GM12864 (cell line): ENCODE measurements around the gene RPA1.
A peak's percentile ranks its signal among the peaks of the same experiment; 100 is the strongest.

Experiments
- DNase-seq: peaks from one replicate; pipeline ENCODE4 v3.0.0-alpha.2; 2011; ENCODE audit warnings: low read depth
- H3K4me3 ChIP-seq: 2 replicates; pipeline ENCODE4 v1.5.1; 2011; ENCODE audit warnings: mild to moderate bottlenecking, low read depth, low read length, control low read depth
- CTCF ChIP-seq: IDR thresholded peaks from 2 replicates; pipeline ENCODE4 v1.5.1; 2011; ENCODE audit warnings: low read depth, mild to moderate bottlenecking, moderate library complexity, low read length, control low read depth, inconsistent platforms; ENCODE audit errors: missing control alignments

The RPA1 gene

GRCh38 chr17:1898332-1898731, 68.5 kb downstream of the RPA1 start:
- H3K4me3 ChIP-seq, result no peak overlapping the region
- no peak for TF ChIP-seq CTCF
- DNase-seq, result no peak

- DNase-seq, result no peak
- no peak overlapping the region for H3K4me3 ChIP-seq
- no peak for TF ChIP-seq CTCF
Observed at GRCh38 chr17:1898872-1899271, 69.1 kb downstream of the RPA1 start.

- no peak overlapping the region for H3K4me3 ChIP-seq
- no peak for DNase-seq
- peak; percentile 8 for TF ChIP-seq CTCF
Observed at GRCh38 chr17:1899403-1900000, 69.7 kb downstream of the RPA1 start.

- DNase-seq, result peak; percentile 42
- peak overlapping the region; percentile 7; the same call in 1 of the 2 replicates for H3K4me3 ChIP-seq
- no peak for TF ChIP-seq CTCF
Observed at GRCh38 chr17:1904273-1905182, 74.7 kb downstream of the RPA1 start.

GRCh38 chr17:1905190-1905913, 75.5 kb downstream of the RPA1 start:
- DNase-seq, result no peak
- H3K4me3 ChIP-seq, result no peak overlapping the region
- TF ChIP-seq CTCF, result no peak

- no peak for TF ChIP-seq CTCF
- H3K4me3 ChIP-seq, result no peak overlapping the region
- no peak for DNase-seq
Observed at GRCh38 chr17:1906662-1907101, 76.9 kb downstream of the RPA1 start.
